GM12878 (cell line): Measurements from ENCODE around the gene CARD11. TPM values are rescaled to one million over a fixed set of nuclear protein-coding genes. Genes with fewer than 3 reads are reported as not detected.

Experiments
- ATAC-seq: fragments of 200-7000 bp; cut with Tn5 transposase; 3 replicates; pipeline ENCODE4 v1.9.1; 2020; ENCODE audit warnings: mild to moderate bottlenecking, moderate library complexity
- BruUV-seq: library from RNA; stranded (reverse); fragments of 400-500 nt; replicated peaks from 2 replicates; lab custom pipeline; 2021; lab: Mats Ljungman, UMichigan
- CTCF ChIA-PET: fragments of 300-600 bp; sonication (Branson Sonifier 250); formaldehyde crosslinking; extraction: SDS; loops from one replicate; lab custom pipeline; 2021; ENCODE audit warnings: inconsistent platforms; lab: Yijun Ruan, JAX
- POLR2A ChIA-PET: fragments of 350-600 bp; formaldehyde crosslinking; extraction: SDS; loops from one replicate; lab custom pipeline; 2021; ENCODE audit warnings: inconsistent platforms; lab: Charles Lee
- RAD21 ChIA-PET: fragments of 300-600 bp; sonication (Branson Sonifier 250); formaldehyde crosslinking; loops from one replicate; lab custom pipeline; 2023; ENCODE audit warnings: antibody characterized with exemption; ENCODE audit not compliant: unreplicated experiment; lab: Charles Lee
- SMC1A ChIA-PET: fragments of 300-600 bp; sonication (Branson Sonifier 250); formaldehyde crosslinking; loops from one replicate; lab custom pipeline; 2023; ENCODE audit not compliant: unreplicated experiment, uncharacterized antibody; lab: Charles Lee
- DNase-seq: peaks from one replicate; pipeline ENCODE4 v3.0.0-alpha.2; 2011; ENCODE audit warnings: low read depth, low spot score
- FAIRE-seq: peaks from 3 replicates; lab custom pipeline; 2011; peaks lifted over from hg19 to GRCh38; lab: Jason Lieb, UNC
- H2AFZ ChIP-seq: 2 replicates; pipeline ENCODE4 v1.6.0; 2011; ENCODE audit warnings: low read depth, low read length, control low read depth; ENCODE audit not compliant: control insufficient read depth
- H3K27ac ChIP-seq: 2 replicates; pipeline ENCODE4 v1.5.1; 2011; ENCODE audit warnings: control low read depth; ENCODE audit not compliant: control insufficient read depth, insufficient read depth
- H3K27me3 ChIP-seq, 2 experiments: replicated peaks in 1 of 2; 2 replicates each; pipeline versions ENCODE4 v1.6.0 to v1.6.1; 2011; ENCODE audit warnings: low read length in 1 of 2; ENCODE audit not compliant: control insufficient read depth in 2 of 2, insufficient read depth in 2 of 2
- H3K36me3 ChIP-seq, 2 experiments: 2 replicates each; pipeline ENCODE4 v1.5.1; 2011; ENCODE audit warnings: low read length in 1 of 2; ENCODE audit not compliant: control insufficient read depth in 2 of 2, insufficient read depth in 2 of 2
- H3K4me1 ChIP-seq: 2 replicates; pipeline ENCODE4 v1.6.1; 2011; ENCODE audit warnings: mild to moderate bottlenecking, low read length, moderate library complexity, mixed read lengths; ENCODE audit not compliant: control insufficient read depth, insufficient read depth
- H3K4me2 ChIP-seq: 2 replicates; pipeline ENCODE4 v1.6.0; 2011; ENCODE audit warnings: control low read depth; ENCODE audit not compliant: control insufficient read depth, insufficient read depth
- H3K4me3 ChIP-seq: fragments of 200-600 bp; sonication (generic); 2 replicates; pipeline ENCODE4 v1.5.1; 2016
- H3K79me2 ChIP-seq: 2 replicates; pipeline ENCODE4 v1.6.0; 2011; ENCODE audit warnings: low read length; ENCODE audit not compliant: control insufficient read depth, insufficient read depth
- H3K9ac ChIP-seq: 2 replicates; pipeline ENCODE4 v1.8.0; 2011; ENCODE audit warnings: low read length, control low read depth, mixed read lengths; ENCODE audit not compliant: control insufficient read depth, insufficient read depth
- H3K9me3 ChIP-seq: replicated peaks from 3 replicates; pipeline ENCODE4 v1.5.1; 2011; ENCODE audit warnings: mild to moderate bottlenecking, low read length; ENCODE audit not compliant: control insufficient read depth, insufficient read depth
- H4K20me1 ChIP-seq: 2 replicates; pipeline ENCODE4 v1.6.0; 2011; ENCODE audit not compliant: control insufficient read depth, insufficient read depth
- CBX3 ChIP-seq: fragments of 200-600 bp; sonication (generic); IDR thresholded peaks from 2 replicates; pipeline ENCODE4 v1.6.1; 2016; ENCODE audit warnings: low read depth, borderline replicate concordance
- FOS ChIP-seq: IDR thresholded peaks from 3 replicates; pipeline ENCODE4 v1.6.1; 2011; ENCODE audit warnings: borderline replicate concordance; ENCODE audit not compliant: insufficient read length; ENCODE audit errors: extremely low read depth
- HDAC6 ChIP-seq: fragments of 200-600 bp; sonication (generic); IDR thresholded peaks from one replicate; pipeline ENCODE4 v1.8.0; 2017; ENCODE audit warnings: antibody characterized with exemption; ENCODE audit not compliant: unreplicated experiment
- NFIC ChIP-seq: IDR thresholded peaks from 2 replicates; pipeline ENCODE4 v1.6.1; 2012; ENCODE audit warnings: low read depth, mild to moderate bottlenecking, inconsistent platforms, low read length, moderate library complexity
- NFYB ChIP-seq: IDR thresholded peaks from 2 replicates; pipeline ENCODE4 v1.6.1; 2011; ENCODE audit warnings: low read depth, mild to moderate bottlenecking, low read length, improper control_type of control experiment, moderate library complexity; ENCODE audit not compliant: insufficient read depth
- TAF1 ChIP-seq: IDR thresholded peaks from 2 replicates; pipeline ENCODE4 v1.6.1; 2011; ENCODE audit warnings: mild to moderate bottlenecking, low read depth, low read length, borderline replicate concordance
- WGBS: methylation state at CpG from one replicate; pipeline ENCODE4 v1.1.6; 2016; ENCODE audit warnings: low lambda C conversion rate; ENCODE audit not compliant: insufficient replicate concordance, insufficient coverage; ENCODE audit errors: missing lambda C conversion rate; 5-methylcytosine and 5-hydroxymethylcytosine counted together
- in situ Hi-C: fragments of 300-500 bp; cut with MboI; formaldehyde crosslinking; loops from 9 replicates; pipeline ENCODE4 v1.14.3; 2018; ENCODE audit warnings: mixed read lengths
- intact Hi-C: fragments of 100-400 bp; cut with micrococcal nuclease; formaldehyde crosslinking; loops from one replicate; pipeline ENCODE4 v1.14.2; 2022; ENCODE audit not compliant: unreplicated experiment
- polyA plus RNA-seq, 11 experiments: library from polyadenylated mRNA; depleted of rRNA in 4 of 11; unstranded in 6 of 11; stranded (reverse) in 5 of 11; fragments of >200 nt; fragmentation: Nextera tagmentation in 4 of 11; fragmentation: Illumina TruSeq in 1 of 11; extraction: Ambion mirVana in 4 of 11; extraction: Trizol in 1 of 11; gene quantifications; 1 replicate in 1 of 11; 2 replicates in 10 of 11; pipeline versions ENCODE4 v1.2.1 to v1.2.3, GENCODE V29; 2011 to 2016; ENCODE audit warnings: inconsistent platforms in 2 of 11, missing spikeins in 2 of 11, low read depth in 1 of 11
- total RNA-seq, 4 experiments: library from RNA; depleted of rRNA in 3 of 4; stranded (reverse); fragments of >200 nt in 3 of 4; fragmentation: Illumina TruSeq in 1 of 4; extraction: Trizol in 1 of 4; gene quantifications; 2 replicates each; pipeline versions ENCODE4 v1.2.1 to v1.2.3, GENCODE V29; 2013 to 2021
- TF ChIP-seq, protein P1 (sequence below): fragments of 450-650 bp; IDR thresholded peaks from 2 replicates; pipeline ENCODE4 v1.6.1; 2017; ENCODE audit warnings: mild to moderate bottlenecking
- TF ChIP-seq, protein P2 (sequence below): fragments of 450-650 bp; IDR thresholded peaks from 2 replicates; pipeline ENCODE4 v1.6.1; 2017; ENCODE audit warnings: mild to moderate bottlenecking, moderate library complexity

CARD11 gene
- total and polyA plus RNA-seq, 10 of the 15 experiments (the other 5 are each of a cell fraction or from before 2014, with no cell fraction given): 0.27 to 72.0 (median 28.4) TPM

DNA sequence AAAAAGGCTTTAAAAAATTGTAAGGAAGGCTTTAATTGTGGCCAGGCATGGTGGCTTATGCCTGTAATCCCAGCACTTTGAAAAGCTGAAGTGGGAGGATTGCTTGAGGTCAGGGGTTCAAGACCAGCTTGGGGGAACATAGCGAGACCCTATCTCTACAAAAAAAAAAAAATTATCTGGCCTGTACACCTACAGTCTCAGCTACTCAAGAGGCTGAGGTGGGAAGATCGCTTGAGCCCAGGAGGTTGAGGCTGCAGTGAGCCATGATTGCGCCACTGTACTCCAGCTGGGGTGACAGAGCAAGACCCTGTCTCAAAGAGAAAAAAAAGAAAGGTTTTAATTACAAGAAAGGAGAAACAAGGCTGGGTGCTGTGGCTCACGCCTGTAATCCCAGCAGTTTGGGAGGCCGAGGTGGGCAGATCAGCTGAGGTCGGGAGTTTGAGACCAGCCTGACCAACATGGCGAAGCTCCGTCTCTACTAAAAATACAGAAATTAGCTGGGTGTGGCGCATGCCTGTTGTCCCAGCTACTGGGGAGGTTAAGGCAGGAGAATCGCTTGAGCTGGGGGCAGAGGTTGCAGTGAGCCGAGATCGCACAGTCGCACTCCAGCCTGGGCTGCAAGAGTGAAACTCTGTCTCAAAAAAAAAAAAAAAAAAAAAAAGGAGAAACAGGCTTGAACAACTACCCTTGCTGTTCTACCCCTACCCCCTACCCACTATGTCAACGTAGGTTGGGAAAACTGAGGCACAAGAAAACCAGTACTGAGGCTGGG lies 83.7 kb downstream of the CARD11 start (continued):
- TF ChIP-seq, protein P1, sequence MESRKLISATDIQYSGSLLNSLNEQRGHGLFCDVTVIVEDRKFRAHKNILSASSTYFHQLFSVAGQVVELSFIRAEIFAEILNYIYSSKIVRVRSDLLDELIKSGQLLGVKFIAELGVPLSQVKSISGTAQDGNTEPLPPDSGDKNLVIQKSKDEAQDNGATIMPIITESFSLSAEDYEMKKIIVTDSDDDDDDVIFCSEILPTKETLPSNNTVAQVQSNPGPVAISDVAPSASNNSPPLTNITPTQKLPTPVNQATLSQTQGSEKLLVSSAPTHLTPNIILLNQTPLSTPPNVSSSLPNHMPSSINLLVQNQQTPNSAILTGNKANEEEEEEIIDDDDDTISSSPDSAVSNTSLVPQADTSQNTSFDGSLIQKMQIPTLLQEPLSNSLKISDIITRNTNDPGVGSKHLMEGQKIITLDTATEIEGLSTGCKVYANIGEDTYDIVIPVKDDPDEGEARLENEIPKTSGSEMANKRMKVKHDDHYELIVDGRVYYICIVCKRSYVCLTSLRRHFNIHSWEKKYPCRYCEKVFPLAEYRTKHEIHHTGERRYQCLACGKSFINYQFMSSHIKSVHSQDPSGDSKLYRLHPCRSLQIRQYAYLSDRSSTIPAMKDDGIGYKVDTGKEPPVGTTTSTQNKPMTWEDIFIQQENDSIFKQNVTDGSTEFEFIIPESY: no peak
- no peak for TF ChIP-seq CBX3

DNA sequence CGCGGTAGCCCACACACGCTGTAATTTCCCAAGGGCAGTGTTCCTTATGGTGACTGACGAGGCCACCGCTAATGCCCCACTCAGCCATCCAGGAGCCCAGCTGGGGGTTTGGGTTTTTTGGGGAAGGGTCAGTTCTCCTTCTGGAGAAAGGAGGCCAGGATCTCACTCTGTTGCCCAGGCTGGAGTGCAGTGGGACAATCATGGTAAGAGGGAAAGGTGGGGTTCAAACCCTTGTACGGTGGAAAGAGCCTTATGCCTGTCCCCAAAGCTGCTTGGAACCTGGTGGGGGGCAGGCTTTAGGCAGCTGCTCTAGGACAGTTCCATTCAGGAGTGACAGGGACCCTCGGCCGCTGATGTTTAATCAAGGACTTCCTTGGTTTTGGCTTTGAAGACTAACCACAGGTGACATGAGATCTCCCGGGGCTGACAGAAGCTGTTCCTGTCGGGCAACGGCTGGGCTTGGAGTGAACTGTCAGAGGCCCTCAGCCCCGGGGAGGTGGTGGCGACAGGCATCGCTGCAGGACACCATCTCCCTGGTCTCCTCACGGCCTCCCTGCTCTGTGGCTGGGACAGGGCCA lies 84.5 kb downstream of the CARD11 start:
- 84% methylated on average over 15 of the region's 15 CpGs for WGBS
- H4K20me1 ChIP-seq: no peaks in the 10 kb centered on the region
- TF ChIP-seq, protein P2, sequence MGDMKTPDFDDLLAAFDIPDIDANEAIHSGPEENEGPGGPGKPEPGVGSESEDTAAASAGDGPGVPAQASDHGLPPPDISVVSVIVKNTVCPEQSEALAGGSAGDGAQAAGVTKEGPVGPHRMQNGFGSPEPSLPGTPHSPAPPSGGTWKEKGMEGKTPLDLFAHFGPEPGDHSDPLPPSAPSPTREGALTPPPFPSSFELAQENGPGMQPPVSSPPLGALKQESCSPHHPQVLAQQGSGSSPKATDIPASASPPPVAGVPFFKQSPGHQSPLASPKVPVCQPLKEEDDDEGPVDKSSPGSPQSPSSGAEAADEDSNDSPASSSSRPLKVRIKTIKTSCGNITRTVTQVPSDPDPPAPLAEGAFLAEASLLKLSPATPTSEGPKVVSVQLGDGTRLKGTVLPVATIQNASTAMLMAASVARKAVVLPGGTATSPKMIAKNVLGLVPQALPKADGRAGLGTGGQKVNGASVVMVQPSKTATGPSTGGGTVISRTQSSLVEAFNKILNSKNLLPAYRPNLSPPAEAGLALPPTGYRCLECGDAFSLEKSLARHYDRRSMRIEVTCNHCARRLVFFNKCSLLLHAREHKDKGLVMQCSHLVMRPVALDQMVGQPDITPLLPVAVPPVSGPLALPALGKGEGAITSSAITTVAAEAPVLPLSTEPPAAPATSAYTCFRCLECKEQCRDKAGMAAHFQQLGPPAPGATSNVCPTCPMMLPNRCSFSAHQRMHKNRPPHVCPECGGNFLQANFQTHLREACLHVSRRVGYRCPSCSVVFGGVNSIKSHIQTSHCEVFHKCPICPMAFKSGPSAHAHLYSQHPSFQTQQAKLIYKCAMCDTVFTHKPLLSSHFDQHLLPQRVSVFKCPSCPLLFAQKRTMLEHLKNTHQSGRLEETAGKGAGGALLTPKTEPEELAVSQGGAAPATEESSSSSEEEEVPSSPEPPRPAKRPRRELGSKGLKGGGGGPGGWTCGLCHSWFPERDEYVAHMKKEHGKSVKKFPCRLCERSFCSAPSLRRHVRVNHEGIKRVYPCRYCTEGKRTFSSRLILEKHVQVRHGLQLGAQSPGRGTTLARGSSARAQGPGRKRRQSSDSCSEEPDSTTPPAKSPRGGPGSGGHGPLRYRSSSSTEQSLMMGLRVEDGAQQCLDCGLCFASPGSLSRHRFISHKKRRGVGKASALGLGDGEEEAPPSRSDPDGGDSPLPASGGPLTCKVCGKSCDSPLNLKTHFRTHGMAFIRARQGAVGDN: no peak
- TF ChIP-seq NFYB: no peak
- TF ChIP-seq NFIC: no peak
- no peak for TF ChIP-seq HDAC6
- no peak for TF ChIP-seq FOS
- no peak for TF ChIP-seq TAF1
- no peaks in the 10 kb centered on the region for H3K9me3 ChIP-seq
- no peak overlapping the region for H3K27ac ChIP-seq
- peaks cover 9 to 22% of the 10 kb centered on the region in 2 experiments; a peak in 3 of 4 replicates for H3K36me3 ChIP-seq
- no peaks in the 10 kb centered on the region for H3K79me2 ChIP-seq
- ChIA-PET CTCF (interaction anchor here (1.4 kb wide), 1 partner anchor 108 kb away, joined by 3 read pairs; no protein-coding TSS in a partner anchor), POLR2A (no interaction called here), RAD21 (no interaction called here), SMC1A (no interaction called here)
- BruUV-seq: no TSS peak
- H2AFZ ChIP-seq: no peak overlapping the region
- ATAC-seq (no peak), DNase-seq (no peak), FAIRE-seq (no peak)
- peaks cover 4% of the 10 kb centered on the region; the same call in 1 of the 2 replicates for H3K4me1 ChIP-seq
- no peak overlapping the region for H3K4me3 ChIP-seq
- no peaks in the 10 kb centered on the region for H3K27me3 ChIP-seq
- in situ Hi-C loops: no loop called here
- H3K4me2 ChIP-seq: no peak overlapping the region
- H3K9ac ChIP-seq: no peak overlapping the region
- intact Hi-C loops: no loop called here
